GM12873 (cell line): ENCODE measurements around the gene GTF3C2.

Source experiments
- CTCF ChIP-seq: IDR thresholded peaks from 2 replicates; pipeline ENCODE4 v1.5.1; 2012; ENCODE audit warnings: low read depth, mild to moderate bottlenecking, moderate library complexity, low read length, control low read depth; ENCODE audit not compliant: insufficient read depth; ENCODE audit errors: missing control alignments

GTF3C2 gene

GRCh38 chr2:27281855-27282559 is 74.6 kb downstream of the GTF3C2 start, which contains the start of gene TRIM54:
Gene TRIM54 (plus strand): TSS chr2:27282429. CDS start chr2:27282732, 303 bp downstream.
- no peak for TF ChIP-seq CTCF

GRCh38 chr2:27281442-27281841 is 75.1 kb downstream of the GTF3C2 start:
- no peak for TF ChIP-seq CTCF

- no peak for TF ChIP-seq CTCF
Observed at GRCh38 chr2:27280826-27281225, 75.7 kb downstream of the GTF3C2 start.

GRCh38 chr2:27278010-27278409 is 78.6 kb downstream of the GTF3C2 start:
- TF ChIP-seq CTCF = no peak
